Stromal cell of bone marrow (primary cell): Measurements from ENCODE around the gene TENM4.

Source experiments
- DNase-seq: peaks from one replicate; pipeline ENCODE4 v3.0.0-alpha.2; 2012; ENCODE audit warnings: low read depth

TENM4 gene

DNA sequence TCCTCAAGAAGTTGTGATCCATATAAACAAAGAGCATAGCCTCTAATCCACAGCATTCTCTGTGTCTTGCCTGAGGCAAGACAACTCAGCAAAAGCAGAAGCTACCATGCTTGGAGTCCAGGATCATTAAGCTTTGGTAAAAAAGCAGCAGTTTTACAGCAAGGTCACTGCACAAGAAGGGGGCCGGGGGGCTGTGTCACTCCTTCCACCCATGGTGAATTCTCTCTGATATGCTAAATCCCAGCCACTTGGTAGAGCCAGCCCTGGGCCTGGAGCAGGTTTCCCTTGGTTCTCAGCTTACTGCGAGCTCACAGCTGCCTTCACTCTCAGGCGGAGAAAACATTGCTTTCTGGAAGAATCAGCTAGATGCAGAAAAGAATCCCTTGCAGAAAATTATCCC, 144.7 kb downstream of the TENM4 start:
- no peak for DNase-seq

DNA sequence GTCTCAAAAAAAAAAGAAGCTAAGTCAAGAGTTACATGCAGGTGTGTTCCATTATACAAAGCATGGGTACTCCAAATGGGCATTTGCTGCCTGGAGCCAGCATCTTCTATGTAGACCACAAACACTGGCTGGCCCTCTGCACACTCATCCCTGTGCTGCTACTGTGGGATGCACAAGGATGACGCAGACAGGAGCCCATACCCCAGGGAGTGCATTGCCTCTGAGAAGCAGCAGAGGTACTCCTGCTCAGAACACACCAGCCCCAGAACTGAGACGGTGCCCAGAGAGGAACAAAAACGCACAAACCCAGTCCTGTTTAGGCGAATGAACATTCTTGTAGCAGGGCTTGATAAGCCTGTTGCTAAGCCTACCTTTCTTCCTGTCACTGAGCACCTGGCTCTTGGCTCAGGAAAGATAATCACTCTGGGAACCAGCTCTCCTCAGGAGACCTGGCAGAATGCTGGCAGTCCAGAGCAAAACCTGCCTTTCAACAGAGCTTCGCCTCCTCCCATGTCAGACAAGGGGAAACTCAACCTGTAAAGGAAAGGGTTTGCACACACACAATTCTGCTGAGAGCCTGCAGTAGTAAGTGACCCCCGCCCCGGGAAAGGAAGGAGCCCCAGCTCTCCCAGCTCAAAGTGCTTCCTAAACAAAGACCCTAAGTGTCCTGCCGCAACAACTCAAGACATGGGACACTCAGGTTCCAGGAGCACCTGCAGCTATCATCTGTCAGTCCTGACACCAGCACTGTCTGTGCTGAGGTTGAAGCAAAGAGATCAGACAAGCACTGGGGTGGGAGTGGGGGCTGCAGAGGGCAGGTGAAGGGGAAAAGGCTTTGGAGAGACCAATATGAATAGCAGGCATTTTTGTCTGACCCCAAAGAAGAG, 145.7 kb downstream of the TENM4 start:
- no peak for DNase-seq

DNA sequence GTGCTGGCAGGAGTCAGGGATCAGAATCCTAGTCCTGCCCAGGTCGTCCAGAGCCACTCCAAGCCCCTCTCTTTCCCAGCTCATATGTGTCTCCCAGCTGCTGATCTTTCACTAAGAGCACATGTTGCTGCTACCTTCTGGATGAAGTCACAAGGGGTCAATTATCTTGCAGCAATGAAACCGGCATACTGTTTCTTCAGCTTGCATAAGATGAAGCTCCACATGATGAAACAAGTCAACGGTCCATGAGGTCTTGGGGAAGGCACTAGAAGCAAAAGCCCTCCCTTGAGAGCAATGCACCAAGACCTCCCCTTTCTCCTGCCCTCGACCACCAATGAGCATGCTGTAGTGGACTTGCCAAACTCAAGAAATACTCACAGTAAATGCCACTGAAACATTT, 148.9 kb downstream of the TENM4 start:
- no peak for DNase-seq

DNA sequence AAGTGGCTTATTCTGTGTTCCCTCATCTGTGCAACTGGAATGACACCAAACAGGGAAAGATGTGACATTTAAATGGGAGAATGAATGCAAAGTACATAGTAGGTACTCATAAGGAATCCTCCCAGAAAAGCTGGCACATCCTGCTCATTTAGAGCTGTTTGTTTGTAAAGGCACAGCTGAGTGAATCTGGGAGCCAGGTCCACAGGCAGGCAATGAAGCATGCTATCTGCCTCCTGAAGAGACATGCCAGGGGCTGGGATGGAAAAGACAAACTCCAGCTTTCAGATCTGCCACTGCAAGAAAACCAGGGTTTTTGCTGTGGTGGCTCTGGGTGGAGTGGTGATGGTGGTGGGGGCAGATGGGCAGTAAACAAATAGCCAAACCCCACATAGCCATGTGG, 150.1 kb downstream of the TENM4 start:
- no peak for DNase-seq

DNA sequence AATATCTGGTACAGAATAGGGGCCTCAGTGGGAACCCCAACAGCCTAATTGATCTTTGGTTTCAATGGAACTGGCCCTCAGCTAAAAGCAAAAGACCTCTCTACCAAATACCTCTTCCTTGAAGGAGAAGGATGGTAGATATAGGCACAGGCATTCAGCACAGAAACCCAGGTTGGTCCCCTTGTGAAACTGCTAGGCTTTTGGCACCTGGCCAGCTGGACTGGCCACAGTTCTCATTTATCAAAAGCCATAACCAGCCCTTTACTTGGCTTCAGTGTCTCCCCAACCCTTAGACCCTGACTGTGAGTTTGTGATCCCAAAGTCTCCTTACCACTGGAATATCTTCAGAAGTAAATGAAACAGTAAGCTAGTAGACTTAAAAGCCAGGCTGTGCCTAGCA, 152.9 kb downstream of the TENM4 start:
- DNase-seq = no peak

DNA sequence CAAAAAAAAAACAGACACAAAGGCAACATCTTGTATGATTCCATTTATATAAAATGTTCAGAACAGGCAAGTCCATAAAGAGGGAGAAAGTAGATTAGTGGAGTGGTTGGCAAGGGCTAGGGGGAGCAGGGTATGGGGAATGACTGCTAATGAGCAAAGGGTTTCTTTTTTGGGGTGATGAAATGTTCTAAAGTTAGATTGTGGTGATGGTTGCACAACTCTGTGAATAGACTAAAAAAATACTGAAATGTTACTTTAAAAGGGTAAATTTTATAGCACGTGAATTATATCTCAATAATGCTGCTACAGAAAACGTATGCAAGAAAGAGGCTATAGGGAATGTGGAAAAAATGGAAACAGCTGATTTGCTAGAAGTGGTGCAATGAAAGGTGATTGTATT, 155.1 kb downstream of the TENM4 start:
- peak; percentile 32 for DNase-seq

DNA sequence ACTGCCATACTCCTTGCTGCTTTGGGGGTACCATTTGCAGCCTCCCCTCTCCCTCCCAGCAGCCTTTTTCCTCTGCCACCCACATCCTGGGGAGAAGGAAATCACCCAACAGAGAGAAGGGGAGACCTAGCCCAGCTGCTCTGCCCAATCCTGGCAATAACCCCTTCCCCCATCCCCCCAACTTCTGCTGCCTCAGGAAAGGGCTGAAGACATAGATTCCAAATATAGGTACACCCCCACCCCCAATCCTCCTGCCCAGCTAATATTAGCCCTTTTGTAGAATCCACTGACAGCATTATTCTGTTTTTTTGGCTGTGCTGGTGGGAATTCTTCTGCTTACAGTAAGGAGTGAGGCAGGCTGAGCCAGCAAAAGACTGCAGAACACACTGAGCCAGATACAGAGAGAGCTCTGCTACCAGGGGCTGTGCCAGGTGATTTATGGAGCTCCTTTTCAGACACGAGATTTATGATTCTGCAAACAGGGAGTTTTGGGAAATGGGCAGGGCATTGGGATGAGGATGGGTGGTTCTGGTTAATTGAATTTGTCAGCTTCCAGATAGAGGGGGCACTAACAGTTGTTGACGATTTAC, 164.0 kb downstream of the TENM4 start:
- no peak for DNase-seq

DNA sequence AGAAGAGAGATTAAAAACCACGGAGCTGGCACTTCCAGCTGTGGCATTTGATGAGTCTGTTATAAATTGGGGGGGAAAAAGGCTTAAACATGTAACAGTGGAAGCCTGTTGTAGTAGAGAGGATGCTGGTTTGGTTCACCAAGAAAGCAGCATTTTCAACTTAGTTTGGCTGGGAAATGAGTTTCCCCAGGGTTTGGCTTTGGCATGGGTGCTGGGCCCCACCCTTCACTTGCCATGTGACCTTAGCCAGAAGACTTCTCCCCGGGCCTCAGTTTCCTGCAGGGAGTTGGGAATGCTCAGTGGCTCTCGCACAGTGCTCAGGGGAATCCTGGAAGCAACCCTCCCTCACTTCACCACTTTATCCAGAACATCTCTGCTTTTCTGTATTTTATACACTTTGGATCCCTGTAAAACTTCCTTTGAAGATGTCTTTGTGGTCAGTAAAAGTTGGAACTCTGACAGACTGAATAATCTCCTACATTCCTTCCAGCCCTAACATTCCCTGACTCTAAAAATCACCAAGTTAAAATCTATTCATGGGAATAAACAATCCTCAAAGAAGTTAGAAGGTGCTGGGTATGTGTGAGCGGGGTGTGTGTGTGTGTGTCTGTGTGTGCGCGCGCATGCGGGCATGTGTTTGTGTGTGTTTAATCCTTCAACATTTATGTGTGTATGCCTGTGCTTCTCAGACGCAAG, 166.0 kb downstream of the TENM4 start:
- peak; percentile 20 for DNase-seq

DNA sequence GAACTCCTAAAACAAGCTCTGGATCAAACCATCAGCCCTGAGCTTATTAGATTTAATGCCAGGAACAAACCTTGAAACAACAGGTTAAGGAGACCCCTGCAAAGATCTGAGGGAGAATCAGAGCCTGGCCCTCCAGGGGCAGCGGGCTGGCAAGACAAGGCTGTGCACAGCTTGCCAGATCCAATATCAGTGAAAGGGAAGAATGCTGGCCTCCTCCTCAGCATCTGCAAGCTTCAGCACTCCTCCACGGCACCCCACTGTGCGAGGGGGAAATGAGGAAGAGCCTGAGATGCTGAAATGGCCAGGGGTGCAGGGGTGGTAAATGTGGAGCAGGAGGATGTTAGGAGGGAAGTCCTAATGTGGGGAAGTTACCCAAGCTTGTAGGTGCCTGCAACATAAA, 167.0 kb downstream of the TENM4 start:
- no peak for DNase-seq

DNA sequence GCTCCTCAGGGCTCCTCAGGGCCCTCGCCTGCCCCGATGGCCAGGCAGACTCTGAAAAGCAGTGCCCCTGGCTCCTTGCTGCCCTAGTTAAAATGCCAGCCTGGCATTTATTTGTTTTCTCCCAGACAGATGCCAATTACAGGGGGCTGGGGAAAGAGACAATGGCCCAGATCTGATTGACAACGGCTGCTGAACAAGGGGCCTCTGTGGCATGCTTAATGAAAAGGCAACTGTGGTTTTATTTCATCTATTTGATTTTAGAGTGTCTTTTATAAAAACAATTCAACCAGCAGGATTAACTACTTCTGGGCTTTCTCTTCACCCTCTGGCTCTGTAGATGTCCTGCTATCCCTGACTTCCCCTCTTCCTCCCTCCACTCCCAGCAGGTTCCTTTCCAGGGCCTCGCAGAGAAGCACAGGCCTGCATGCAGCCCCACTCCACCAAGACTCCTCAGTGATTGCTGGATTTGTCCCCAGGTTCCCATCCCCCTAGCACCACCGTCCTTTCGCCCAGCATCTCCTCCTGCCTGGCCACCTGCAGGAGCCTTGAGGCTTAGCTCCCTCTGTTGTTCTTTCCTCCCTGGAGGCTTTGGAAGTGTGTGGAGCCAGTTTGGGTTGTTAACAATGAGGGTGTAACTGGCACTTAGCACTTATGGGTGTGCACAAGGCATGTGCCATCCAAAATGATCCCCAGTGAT, 171.1 kb downstream of the TENM4 start:
- no peak for DNase-seq

DNA sequence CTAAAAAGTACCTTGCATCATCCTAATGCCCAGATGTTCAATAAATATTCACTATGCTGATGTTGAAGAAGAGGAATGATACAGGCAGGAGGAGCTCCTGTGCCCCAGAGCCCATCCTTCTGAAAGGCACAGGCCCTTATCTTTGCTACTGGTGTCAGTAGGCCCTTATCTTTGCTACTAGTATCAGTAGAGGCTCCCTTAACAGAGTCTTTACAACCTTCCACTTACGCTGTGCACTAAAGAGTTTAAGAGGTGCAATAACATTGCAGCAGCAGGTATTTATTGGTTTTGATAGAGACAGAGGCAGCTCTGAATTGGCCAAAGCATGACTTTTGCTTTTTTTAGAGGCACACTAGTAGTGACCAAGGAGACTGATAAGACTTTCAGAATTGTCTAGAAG, 174.4 kb downstream of the TENM4 start:
- DNase-seq = no peak

DNA sequence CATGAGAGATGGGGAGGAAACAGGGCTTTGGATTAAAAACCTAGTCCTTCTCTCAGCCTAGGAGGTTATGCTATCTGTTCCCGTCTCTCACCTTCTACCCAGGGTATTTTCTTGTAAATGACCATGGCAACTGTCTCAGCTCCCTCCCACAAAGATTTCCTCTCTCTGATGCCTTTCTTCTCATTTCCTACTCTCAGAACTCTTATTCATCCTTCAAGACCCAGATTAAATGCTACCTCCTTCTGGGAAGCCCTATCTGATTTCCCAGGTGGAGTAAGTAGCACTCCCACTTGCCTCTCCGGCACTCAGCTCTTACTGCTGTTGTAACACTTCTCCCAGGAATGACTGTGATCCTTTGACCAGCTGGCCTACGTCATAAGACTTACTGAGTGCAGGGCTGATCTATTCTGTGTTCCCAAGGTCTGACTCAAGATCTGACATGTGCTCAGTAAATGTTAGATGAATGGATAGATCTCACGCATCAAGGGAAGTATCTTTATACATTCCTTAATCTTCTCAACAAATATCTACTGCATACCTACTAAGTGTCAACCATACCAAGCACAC, 175.0 kb downstream of the TENM4 start:
- no peak for DNase-seq

DNA sequence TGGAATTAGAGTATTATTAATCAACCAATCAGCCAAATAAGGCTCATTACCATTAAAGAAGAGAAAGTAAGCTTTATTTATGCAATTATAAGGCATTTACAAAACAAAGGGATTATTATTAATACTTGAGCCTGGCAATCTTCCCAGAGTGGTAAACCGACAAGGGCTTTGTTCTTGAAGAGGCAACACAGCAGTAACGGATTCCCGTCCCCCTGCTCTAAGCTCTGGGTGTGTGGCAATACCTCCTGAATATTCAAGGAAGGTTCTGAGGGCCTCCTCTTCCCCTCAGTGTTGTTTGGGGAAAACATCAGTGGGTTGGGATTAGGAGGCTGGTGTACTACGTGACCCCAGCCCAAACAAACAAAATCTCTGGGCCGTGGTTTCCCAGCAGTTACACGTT, 176.5 kb downstream of the TENM4 start:
- no peak for DNase-seq

DNA sequence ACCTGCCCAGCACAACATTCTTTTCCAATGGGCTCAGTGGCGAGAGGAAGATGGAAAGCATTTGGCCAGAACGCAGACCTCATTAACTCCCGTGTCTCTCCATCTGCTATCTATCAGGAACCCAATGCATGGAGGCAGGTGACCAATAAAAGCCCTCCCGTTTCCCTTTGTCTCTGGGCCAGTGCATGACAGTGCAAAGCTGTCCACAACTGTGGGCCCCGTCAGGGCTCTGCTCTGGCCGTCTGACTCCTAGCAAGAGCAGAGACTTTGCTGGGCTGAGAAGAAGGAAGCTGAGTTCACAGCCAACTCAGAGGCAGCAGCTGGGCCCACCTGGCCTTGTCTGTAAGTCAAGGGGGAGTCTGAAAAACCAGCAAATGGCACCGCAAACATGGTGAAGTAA, 177.8 kb downstream of the TENM4 start:
- no peak for DNase-seq

DNA sequence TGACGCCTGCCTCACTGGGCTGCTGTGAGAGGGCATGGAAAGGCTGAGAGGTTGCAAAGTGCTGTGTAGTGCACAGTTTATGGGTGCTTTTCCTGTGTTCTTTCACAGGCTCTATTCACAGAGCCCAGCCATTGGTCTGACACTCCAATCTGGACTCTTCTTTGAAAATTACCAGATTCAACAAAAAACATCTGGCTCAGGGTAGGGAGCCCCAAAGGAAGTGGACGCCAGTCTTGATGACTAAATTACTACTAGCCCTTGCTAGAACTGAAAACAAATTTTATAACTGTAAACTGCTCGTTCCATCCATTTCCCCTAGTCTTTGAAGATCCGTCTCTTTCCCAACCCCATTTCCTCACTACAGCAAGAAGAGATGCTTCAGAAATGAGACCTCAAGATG, 178.6 kb downstream of the TENM4 start:
- no peak for DNase-seq

DNA sequence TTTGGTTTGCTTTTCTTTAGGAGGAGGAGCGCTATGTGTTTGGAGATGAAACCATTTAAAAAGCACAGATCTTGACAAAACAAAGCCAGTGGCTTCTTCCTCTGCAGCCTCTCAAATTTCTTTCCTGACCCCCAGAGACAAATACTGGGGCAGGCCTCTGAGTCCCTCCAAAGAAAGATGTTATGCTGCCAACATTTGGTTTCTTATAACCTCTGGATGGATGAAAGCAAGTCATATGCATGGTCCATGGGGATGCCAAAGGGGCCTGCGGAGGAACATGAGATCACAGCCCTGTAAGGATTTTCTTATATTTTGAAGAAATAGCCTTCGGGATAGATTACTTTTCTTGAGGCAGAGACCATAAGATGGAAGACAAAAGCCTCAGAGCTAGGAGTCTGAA, 179.1 kb downstream of the TENM4 start:
- no peak for DNase-seq

DNA sequence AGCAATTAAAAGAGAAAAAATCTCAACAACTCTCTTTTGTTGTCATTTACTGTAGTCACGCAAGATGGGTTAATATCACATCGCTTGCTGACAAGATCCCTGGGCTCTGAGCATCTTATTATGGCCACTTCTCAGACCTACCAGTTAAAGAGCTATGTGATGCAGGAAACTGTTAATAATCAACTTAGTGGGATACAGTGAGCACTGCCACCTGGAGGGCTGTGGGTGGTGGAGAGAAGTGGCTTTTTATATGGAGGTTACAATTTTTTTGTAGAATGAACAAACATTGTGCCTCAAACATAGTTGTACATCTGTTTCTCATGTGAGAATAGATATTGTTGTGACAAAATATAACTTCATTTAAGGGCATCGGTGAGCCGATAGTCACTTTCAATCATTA, 181.0 kb downstream of the TENM4 start:
- no peak for DNase-seq

DNA sequence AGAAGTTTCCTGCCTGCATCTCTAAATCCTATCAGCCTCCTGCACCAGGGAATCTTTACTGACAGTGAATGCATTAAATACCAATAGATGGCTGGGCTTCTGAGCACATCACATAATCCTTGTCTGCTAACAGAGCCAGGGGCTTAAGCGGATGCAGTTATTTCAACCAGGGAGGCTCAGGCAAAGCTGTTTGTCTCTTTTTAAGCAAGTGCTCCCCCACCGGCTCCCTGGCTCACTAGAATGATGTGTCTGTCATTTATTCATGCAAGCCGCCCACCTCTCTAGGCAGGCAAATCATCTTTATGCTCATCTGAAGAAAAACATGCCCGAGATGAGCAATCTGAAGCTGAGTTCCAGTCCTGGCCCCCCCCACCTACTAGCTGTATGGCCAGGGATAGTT, 182.3 kb downstream of the TENM4 start:
- DNase-seq = no peak

DNA sequence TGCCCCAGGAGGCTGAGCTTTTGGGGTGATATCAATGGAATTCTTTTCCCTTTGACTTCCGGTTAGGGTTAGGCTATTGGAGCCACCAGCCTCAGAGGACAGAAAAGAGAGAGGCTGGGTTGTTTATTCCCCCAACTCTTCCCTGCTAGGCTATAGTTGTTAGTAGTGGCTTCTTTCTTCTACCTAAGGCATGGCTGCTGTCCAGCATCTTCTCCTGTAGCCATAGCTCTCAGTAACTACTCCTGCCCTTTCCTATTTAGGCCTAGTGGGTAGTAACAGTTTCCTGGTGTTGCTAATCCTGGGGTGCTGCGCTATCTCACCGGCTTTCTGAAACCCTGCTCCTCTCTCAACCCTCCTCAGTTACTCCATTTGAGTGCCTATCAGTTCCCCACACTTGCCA, 184.9 kb downstream of the TENM4 start:
- DNase-seq = no peak

DNA sequence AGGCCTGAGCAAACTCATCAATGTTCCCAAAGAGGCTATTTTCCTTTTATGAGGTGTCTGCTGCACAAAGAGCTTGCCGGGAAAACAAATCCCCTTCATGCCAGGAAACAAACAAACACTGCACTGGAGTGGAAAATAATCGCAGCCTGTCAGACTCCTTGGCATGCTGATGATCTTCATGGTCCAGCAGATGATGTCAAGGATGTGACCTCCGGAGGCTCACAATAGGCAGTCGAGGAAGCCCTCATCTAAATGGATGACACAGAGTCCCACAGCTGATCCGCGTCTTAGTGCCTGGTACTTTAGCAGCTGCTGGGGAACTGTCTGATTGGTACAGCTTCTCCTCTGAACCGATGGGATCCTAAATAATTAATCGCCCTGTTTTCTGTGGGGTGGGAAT, 187.6 kb downstream of the TENM4 start:
- DNase-seq = no peak

DNA sequence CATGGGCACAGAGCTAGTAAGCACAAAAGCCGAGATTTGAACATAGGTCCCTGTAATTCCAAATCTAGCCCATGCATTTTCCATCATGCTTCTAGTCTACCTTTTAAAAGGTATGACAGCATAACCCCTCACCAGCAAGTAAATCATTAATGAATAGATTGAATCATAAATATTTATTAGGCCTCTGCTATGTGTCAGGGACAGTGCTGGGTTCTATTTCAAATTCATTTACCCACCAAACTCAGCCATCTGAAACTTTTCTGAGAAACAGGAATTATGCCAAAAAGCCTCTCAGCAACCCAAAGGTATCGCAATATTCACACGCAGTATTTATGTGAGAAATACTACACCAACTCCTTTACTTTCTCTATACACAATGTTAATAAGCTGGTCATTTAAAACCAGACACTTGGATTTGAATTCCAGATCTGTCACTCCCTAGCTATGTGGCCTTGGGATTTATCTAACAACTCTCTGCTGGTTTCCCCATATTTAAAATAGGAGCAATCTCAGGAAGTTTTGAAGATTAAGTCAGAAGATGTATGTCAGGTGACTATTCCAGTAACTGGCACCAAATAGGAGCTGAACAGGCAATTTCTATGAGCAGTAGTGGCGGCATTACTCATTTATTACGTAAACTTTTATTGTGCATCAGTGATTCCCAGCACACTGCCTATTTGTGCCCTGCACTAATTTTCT, 191.4 kb downstream of the TENM4 start:
- no peak for DNase-seq

DNA sequence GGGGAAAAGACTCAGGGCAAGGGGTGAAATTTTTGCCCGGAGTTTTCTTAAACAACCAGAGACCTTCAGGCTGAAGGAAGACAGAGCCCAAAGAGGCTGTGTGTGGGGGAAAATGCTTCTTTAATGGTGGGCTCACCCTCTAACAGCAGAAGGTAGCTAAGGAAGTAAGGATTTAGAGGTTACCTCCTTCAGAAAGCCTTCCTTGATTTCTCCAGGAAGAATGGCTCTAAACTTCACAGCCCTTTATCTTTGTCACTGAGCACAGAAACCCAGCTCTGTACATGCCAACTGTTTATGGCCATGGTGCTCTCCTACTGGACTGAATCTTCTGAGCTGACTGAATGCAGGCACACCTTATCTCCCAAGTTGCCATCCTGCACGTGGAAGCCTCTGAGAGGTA, 196.0 kb downstream of the TENM4 start:
- DNase-seq = no peak
